ENCODE data around the gene COX4I2. TPM values are rescaled to one million over a fixed set of nuclear protein-coding genes. Genes with fewer than 3 reads are reported as not detected.

Gene COX4I2
- total and polyA plus RNA-seq, 7 donors = 1.1 to 3.0 (median 1.4) TPM; not detected in 4

GRCh38 chr20:31604567-31605030, 33.1 kb upstream of the COX4I2 start:
- Histone ChIP-seq H3K4me3 (peak overlapping the region; percentile 50 to 69 (median 63)), H3K36me3 (no peaks in the 10 kb centered on the region), H3K27ac (peak overlapping the region; percentile 77 to 91 (median 80)), H3K27me3 (peaks cover 0 to 26% (median 0%) of the 10 kb centered on the region in 3 donors), H3K4me1 (peaks cover 0 to 39% (median 31%) of the 10 kb centered on the region in 4 donors), H3K9me3 (no peaks in the 10 kb centered on the region)
- TF ChIP-seq EP300 (IDR thresholded peaks at IDR 0.05) (no peak), POLR2A (IDR thresholded peaks at IDR 0.05) (no peak), POLR2AphosphoS5 (IDR thresholded peaks at IDR 0.05) (no peak)
- no peak for DNase-seq
- WGBS, 2 donors = 0 to 2% methylated on average over 14 of the region's 14 CpGs
- intact Hi-C loops (cut with DNase I) = loop anchor here (1.0 kb wide), 1 partner anchor 31 kb away; no protein-coding TSS in a partner anchor

- intact Hi-C loops (cut with DNase I) = no loop called here
Observed at GRCh38 chr20:31605031-31605901, 32.4 kb upstream of the COX4I2 start, which contains the start of gene ID1. Gene ID1 (plus strand): TSS chr20:31605289. CDS start chr20:31605388, 99 bp downstream.

DNA sequence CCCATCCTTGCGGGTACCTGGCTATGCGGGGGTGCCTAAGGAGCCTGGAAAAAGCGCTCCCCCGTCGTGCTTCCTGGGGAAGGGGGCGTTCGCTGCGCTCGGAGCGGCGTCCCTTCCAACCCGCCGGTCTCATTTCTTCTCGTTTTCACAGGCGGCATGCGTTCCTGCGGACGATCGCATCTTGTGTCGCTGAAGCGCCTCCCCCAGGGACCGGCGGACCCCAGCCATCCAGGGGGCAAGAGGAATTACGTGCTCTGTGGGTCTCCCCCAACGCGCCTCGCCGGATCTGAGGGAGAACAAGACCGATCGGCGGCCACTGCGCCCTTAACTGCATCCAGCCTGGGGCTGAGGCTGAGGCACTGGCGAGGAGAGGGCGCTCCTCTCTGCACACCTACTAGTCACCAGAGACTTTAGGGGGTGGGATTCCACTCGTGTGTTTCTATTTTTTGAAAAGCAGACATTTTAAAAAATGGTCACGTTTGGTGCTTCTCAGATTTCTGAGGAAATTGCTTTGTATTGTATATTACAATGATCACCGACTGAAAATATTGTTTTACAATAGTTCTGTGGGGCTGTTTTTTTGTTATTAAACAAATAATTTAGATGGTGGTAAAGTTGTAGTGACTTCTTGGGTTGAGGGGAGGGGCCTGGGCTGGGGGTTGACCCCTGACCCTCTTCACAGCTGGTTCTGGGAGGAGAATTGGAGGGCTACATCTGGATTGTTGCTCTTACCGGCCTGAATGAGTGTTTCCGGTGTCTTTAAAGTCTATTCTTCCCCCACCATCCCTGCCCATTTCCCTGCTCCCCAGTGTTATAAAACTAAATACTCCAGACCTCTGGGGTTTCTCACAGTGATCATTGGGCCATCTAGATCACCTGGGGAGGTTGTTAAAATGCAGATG, 31.6 kb upstream of the COX4I2 start:
- H3K4me1 ChIP-seq = peaks cover 0 to 39% (median 31%) of the 10 kb centered on the region in 4 donors
- peaks cover 0 to 26% (median 0%) of the 10 kb centered on the region in 3 donors for H3K27me3 ChIP-seq
- 2 to 8% methylated on average over 39 of the region's 39 CpGs for WGBS, 2 donors
- no peaks in the 10 kb centered on the region for H3K9me3 ChIP-seq
- intact Hi-C loops (cut with DNase I) = no loop called here
- H3K4me3 ChIP-seq = peak overlapping the region; percentile 50 to 69 (median 63)
- TF ChIP-seq, protein P1, sequence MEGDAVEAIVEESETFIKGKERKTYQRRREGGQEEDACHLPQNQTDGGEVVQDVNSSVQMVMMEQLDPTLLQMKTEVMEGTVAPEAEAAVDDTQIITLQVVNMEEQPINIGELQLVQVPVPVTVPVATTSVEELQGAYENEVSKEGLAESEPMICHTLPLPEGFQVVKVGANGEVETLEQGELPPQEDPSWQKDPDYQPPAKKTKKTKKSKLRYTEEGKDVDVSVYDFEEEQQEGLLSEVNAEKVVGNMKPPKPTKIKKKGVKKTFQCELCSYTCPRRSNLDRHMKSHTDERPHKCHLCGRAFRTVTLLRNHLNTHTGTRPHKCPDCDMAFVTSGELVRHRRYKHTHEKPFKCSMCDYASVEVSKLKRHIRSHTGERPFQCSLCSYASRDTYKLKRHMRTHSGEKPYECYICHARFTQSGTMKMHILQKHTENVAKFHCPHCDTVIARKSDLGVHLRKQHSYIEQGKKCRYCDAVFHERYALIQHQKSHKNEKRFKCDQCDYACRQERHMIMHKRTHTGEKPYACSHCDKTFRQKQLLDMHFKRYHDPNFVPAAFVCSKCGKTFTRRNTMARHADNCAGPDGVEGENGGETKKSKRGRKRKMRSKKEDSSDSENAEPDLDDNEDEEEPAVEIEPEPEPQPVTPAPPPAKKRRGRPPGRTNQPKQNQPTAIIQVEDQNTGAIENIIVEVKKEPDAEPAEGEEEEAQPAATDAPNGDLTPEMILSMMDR (IDR thresholded peaks at IDR 0.05) = no peak
- TF ChIP-seq POLR2AphosphoS5 (IDR thresholded peaks at IDR 0.05) = no peak
- no peak for TF ChIP-seq POLR2A (IDR thresholded peaks at IDR 0.05)
- TF ChIP-seq EP300 (IDR thresholded peaks at IDR 0.05) = no peak
- H3K27ac ChIP-seq = peak overlapping the region; percentile 77 to 91 (median 80)
- DNase-seq = peak; percentile 72
- no peaks in the 10 kb centered on the region for H3K36me3 ChIP-seq

More at GRCh38 chr20:31605031-31605901, 32.4 kb upstream of the COX4I2 start, which contains the start of gene ID1:
- Histone ChIP-seq H3K4me3 (peak within 1 kb of the TSS; percentile 50 to 69 (median 63)), H3K27me3 (peaks cover 0 to 26% (median 0%) of the 10 kb centered on the region in 3 donors), H3K9me3 (no peaks in the 10 kb centered on the region), H3K36me3 (no peaks in the 10 kb centered on the region), H3K27ac (peak within 1 kb of the TSS; percentile 77 to 91 (median 80)), H3K4me1 (peaks cover 0 to 39% (median 31%) of the 10 kb centered on the region in 4 donors)
- TF ChIP-seq POLR2AphosphoS5 (IDR thresholded peaks at IDR 0.05) (peak; percentile 95 to 99 (median 98)), POLR2A (IDR thresholded peaks at IDR 0.05) (peak; percentile 77 to 92), EP300 (IDR thresholded peaks at IDR 0.05) (no peak)
- TF ChIP-seq, protein P1 (IDR thresholded peaks at IDR 0.05) = no peak
- 0% methylated on average over 74 of the region's 74 CpGs for WGBS, 2 donors
- peak; percentile 97 for DNase-seq

- H3K9me3 ChIP-seq = no peaks in the 10 kb centered on the region
- TF ChIP-seq POLR2AphosphoS5 (IDR thresholded peaks at IDR 0.05) (peak in 2 of 4 donors; percentile 25 to 32), POLR2A (IDR thresholded peaks at IDR 0.05) (no peak)
- peaks cover 0 to 39% (median 31%) of the 10 kb centered on the region in 4 donors for H3K4me1 ChIP-seq
- no peak for DNase-seq
- intact Hi-C loops (cut with DNase I) = no loop called here
- peaks cover 0 to 26% (median 0%) of the 10 kb centered on the region in 3 donors for H3K27me3 ChIP-seq
- no peaks in the 10 kb centered on the region for H3K36me3 ChIP-seq
- peak overlapping the region; percentile 77 to 91 (median 80) for H3K27ac ChIP-seq
- peak overlapping the region; percentile 50 to 69 (median 63) for H3K4me3 ChIP-seq
- WGBS, 2 donors = 20 to 68% methylated on average over 8 of the region's 8 CpGs
Observed at GRCh38 chr20:31606804-31607639, 30.7 kb upstream of the COX4I2 start.
